Activated CD4-positive, CD25-positive, alpha-beta regulatory T cell treated with anti-CD3 and anti-CD28 coated beads, Interleukin-2, amount 50 U/mL, for 16 hours (primary cell): Measurements from ENCODE around the gene CASKIN1.
"Not testable (repeated sequence)": the region's sequence is repeated elsewhere in the genome, so short reads cannot be mapped to it uniquely, and the experiment has no call there.

ENCODE experiments used
- DNase-seq: peaks from one replicate; pipeline ENCODE4 v3.0.0-alpha.2; 2020; ENCODE audit warnings: low read depth, low spot score

CASKIN1 gene

DNA sequence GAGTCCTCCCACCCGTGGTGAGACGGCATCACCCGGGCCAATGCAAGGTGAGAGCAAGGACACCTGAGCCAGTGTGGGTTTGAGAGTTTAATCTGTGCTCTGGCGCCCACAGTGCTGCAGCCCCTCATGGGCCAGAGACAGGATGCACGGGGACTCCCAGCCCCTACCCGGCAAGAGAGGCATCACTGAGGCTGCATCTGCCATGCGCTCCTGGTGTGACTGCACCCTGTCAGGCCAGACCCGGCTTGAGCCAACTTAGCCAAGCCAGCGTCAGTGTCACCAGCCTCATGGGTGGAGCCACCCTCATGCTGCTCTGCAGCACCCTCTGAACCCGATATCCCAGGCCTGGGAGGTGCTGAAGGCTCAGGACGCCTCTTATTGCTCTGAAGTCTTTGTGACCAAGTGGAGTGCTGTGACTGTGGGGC lies 15.5 kb upstream of the CASKIN1 start:
- no peak for DNase-seq

DNA sequence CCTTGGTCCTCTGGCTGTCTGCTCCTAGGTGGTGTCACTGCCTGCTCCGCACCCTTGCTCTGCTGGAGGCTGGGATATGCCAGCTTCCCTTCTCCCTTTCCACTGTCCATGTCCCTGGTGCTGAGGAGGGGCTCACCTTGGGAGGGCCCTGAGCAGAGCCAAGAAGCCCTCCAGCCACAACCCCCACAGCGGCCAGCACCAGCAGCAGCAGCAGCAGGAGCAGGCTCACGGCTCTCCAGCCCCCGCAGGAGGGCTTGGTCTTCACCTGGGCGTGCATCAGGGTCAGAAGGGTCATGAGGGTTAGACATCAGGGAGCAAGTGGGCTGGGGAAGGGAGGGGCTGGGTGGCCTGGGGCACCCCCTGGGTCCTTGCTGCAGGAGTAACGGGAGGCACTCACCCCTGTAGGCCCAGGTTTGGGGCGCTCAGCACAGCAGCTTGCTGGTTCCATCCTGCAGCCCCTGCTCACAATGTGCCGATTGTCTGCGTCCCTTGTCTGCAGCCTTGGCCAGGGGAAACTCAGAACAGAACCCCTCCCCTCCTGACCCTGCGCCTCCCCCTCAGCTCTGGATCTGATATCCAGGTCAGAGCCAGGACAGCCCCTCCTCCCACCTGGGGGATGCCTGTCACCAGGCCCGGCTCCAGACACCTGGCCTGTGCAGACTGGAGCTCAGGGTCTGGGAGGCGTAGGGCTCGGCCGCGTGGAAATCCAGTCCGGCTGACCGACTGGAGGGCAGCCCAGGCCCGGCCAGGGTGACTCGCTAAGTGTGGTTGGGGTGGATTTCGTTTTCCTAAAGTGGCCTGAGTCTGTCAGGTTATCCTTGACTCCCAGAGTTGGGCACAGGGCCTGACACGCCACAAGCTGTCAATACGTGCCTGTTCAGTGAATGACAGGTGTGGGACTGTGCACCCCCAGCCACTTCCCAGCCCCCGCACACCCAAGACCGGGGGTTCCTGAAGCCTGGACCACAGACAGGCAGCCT lies 14.3 kb upstream of the CASKIN1 start, which contains the start of gene BRICD5:
Gene BRICD5, minus strand, starts transcription at position 478 of the 980 bp plus-strand sequence. Its CDS starts 30 bp downstream, at position 448.
- DNase-seq: no peak

DNA sequence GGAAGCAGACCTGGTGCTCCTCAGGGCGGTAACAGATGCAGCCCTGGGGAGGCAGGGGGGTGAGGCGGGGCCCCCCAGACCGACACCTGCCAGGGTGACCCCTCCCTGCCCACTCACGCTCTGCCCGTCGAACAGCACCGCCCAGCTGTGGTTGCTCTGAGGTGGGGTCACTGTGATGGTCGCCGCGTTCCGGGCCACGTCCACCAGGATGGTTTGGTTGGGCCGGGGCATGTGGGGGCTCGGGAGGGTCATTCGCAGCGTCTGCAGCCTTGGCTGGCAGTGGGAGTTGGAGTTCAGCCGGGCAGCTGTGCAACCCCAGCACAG lies 13.6 kb upstream of the CASKIN1 start:
- DNase-seq: no peak

DNA sequence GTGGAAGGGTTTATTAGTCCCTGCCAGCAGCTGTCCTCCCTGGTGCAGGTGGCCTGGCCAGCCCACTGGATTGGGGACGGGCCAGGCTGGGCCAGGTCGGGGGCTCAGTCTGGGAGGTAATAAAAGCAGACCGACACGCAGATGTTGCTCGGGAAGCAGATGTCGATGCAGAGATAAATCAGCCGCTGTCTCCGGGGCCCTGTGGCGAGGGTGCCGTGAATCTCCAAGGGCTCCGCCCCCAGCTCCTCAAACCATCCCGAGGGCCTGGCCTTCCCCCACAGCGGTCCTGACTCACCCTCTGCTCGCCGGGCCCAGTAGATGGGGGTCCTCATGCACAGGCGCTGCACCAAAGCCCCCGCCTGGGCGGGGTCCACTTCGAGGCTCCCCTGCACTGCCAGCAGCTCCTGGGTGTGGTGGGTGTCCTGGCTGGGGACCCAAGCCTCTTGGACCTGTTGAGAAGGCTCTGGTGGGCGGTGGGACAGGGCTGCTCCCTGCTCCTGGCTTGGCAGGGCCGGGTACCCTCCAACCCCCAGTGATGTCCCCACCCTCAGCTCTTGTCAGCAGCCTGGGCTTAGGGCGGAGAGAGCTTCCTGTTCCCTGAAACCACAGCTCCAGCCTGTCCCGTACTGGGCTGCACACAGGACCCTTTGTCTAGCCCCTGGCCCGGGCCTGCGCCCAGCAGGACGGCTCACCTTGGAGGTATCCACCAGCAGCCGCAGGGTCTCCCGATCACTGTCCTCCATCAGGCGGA lies 13.0 kb upstream of the CASKIN1 start:
- DNase-seq: no peak

DNA sequence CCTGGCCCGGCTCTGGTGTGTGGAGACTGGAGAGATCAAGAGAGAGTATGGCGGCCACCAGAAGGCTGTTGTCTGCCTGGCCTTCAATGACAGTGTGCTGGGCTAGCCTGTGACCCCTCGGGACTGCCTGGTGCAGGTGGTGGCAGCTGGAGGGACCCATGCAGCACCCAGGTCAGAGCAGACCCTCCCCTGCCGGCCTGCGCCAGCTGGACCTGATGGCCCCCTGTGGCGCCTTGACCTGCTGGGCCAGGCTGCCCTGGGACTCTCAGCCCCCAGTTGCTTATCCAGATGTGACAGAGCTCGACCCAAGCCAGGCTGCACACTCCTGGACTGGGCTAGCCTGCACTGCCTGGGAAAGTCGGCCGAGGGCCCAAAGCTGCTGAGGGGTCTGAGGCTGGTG lies 12.4 kb upstream of the CASKIN1 start:
- DNase-seq: no peak

DNA sequence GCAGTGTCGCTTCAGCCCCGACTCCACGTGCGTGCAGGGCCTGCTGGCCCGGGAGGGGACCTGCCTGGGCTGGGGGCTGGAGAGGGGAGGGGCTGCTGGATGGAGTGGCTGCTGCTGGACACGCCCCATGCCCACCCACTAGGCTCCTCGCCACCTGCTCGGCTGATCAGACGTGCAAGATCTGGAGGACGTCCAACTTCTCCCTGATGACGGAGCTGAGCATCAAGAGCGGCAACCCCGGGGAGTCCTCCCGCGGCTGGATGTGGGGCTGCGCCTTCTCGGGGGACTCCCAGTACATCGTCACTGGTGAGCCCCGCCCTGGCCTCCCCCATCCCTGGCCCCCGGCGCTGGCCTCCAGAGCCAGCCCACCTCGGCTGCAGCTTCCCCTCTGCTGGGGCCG lies 11.9 kb upstream of the CASKIN1 start:
- DNase-seq: no peak

DNA sequence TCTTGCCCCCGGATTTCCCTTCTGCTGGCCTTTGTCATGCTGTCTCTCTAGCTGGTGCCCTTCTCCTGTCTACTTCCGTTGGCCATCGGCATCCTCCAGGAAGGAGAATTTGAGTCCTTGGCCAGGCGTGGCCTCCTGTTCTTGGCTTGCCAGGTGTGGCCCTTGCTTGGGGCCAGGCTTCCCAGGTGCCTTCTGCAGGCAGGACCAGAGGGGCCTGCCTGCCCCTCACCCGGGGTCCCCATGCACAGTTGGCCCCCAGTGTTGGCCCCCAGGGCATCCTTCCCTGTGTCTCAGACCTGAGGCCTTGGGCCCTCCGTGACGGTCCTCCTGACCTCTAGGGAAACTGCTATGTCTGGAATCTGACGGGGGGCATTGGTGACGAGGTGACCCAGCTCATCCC lies 11.5 kb upstream of the CASKIN1 start:
- DNase-seq: no peak

DNA sequence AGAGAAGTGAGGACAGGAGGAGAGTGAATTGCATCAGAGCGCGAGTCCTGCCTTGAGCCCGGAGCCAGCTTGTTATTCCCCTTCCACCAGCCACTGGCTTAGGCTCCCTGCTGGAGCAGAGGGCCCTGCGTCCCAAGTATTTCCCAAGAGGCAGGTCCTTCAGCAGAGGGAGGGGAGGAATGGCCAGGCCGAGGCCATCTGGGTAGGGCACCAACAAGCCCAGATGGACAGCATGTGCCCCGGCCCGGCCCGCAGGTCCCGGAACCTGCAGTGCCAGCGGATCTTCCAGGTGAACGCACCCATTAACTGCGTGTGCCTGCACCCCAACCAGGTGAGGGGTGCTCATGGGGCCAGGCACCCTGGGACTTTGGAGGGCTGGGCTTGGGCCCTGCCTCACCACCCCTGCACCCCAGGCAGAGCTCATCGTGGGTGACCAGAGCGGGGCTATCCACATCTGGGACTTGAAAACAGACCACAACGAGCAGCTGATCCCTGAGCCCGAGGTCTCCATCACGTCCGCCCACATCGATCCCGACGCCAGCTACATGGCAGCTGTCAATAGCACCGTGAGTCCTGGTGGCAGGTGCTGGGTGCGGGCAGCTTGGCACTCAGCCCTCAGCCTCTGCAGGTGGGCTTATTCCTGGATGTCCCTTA lies 10.5 kb upstream of the CASKIN1 start:
- DNase-seq: no peak

DNA sequence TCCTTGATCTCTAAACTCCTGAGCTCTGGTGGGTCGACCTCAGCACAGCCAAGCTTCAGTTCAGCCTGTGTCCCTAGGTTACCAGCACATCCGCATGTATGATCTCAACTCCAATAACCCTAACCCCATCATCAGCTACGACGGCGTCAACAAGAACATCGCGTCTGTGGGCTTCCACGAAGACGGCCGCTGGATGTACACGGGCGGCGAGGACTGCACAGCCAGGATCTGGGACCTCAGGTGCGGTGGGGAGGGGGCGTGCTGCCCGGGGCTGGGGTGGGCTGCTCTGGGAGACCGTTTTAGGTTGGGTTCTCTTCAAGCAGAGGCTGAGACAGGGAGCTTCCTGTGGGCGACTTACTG lies 10.0 kb upstream of the CASKIN1 start:
- DNase-seq: no peak

DNA sequence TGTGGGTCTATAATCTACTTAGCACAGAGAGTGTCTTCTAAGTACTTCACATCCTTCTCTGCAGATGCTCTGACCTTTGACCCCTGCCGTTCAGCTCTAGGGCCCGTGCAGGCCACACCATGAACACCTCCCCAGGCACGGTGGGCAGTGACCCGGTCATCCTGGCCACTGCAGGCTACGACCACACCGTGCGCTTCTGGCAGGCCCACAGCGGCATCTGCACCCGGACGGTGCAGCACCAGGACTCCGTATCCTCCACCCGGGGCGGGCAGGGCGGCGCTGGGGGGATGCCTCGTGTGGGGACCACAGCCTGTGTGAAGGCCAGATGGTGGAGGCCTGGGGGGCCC lies 9.5 kb upstream of the CASKIN1 start:
- no peak for DNase-seq

DNA sequence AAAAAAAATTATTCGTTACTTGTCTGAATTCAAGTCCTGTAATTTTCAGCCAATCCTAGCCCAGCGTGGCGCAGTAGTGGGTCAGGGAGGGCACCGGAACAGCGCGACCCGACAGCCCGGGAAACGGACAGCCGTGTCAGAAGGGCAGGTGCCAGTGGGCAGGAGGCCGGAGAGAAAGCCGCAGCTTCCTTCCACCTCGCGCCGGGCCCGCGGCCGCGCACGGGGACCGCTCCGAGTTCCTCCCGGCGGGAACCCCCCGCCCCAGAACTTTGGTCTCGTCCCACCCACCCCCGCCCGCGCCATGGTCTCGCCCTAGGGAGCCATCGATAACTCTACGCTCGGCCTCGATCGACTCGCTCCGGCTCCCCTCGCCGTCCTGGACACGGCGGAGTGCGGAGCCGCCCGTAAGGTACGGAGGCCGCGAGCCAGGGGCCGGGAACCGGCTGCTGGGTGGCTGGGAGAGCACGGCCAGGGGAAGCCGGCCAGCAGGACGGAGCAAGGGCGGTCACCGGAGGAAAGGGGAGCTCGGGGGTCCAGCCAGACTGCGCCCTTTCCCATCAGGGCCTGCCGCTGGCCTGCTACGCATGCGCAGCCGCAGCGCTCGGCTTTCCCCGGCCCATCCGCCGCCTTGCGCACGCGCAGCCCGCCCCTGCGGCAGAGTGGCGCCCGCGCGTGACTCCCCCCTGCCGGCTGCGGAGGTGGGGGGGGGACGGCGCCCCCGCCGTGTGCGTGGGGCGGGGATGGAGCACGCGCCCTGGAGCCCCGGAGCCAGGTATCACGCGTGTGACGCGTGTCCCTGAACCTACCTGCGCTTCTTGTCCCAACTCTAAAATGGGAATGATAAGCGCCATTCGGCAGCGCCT lies 8.9 kb upstream of the CASKIN1 start, which contains the start of gene MLST8:
Gene MLST8, plus strand, starts transcription at position 351 of the 863 bp plus-strand sequence. CDS start 632 bp downstream, outside the sequence.
- peak; percentile 85 for DNase-seq

DNA sequence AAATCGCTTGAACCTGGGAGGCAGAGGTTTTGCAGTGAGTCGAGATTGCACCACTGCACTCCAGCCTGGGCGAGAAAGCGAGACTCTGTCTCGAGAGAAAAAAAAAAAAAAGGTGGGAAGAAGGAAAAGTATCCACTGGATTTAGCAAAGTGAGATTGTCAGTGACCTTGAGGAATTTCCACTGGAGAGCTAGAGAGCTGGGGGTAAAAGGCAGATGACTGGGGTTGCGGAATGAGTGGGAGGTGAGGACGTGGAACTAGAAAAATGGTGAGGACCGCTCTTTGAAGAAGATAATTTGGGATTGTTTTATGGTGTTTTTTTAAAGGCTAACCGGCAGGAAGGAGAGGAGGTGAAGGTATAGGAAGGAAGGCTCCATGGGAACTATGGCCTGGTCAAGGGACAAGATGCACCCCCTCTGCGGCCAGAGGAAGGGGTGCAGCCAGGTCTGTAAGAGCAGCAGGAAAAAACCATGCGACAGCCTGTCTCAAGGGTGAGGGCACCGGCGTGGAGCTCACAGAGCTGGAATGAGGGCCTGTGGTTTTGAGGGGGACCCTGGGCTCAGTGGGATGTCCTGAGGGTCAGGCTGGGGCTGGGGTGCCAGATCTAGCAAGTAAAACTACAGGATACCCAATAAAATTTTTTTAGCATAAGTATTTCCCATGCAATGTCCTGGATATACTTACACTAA lies 8.2 kb upstream of the CASKIN1 start:
- DNase-seq: no peak

DNA sequence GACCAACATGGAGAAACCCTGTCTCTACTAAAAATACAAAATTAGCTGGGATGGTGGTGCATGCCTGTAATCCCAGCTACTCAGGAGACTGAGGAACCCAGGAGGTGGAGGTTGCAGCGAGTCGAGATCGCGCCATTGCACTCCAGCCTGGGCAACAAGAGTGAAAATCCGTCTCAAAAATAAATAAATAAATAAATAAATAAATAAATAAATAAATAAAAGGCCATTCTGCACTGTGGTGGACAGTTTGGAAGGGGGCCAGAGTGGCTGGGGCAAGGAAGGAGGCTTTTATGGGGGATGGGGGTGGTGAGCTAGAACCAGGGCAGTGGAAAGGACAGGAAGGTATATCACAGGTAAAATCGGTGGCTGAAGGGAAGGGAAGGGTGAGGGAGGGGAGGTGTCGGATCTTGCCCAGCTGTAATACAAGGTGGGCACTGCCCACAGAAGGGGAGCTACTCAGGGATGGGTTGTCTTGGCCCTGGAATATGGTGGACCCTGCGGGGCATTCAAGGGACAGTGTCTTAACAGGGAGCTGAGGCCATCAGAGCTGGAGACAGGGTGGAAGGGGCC lies 6.8 kb upstream of the CASKIN1 start:
- not testable (repeated sequence) for DNase-seq

DNA sequence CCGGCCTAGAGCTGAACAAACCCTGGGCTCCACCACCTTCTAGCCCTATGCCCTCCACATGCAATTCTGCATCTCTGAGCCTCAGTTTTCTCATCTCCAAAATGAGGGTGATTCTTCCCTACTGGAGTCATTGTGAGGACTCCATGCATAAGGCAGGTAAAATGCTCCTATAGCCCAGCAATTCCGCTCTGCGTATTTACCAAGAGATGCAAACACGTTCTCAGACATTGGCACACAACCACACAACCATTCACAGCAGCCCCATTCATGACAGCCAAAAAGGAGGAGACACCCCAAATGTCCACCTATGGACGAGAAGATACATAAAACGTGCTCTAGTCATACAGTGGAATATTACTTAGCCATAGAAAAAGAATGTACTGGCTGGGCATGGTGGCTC lies 3.9 kb upstream of the CASKIN1 start:
- DNase-seq: no peak

DNA sequence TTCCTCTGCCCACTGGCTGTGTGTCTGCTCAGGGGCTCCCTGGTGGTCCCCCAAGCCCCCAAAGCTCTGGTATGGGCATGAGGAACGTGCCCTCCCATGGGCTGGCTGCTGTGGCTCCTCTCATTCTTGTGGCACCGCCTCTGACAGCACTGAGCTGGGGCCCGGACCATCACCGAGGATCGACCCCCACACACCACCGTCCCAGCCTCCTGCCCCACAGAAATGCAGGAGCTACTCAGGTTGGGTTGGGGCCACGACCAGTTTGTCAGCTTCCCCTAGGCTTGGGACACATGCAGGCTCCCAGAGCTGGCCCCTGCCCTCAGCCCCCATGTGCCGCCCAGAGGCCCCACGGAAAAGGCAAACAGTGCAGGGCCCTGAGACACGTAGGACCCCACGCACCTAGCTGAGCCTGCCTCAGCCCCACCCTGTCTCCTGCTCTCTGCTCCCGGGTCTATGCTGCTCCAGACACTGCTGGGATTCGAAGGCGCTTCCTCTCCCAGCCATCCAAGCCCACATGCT lies 3.3 kb upstream of the CASKIN1 start:
- DNase-seq: no peak

DNA sequence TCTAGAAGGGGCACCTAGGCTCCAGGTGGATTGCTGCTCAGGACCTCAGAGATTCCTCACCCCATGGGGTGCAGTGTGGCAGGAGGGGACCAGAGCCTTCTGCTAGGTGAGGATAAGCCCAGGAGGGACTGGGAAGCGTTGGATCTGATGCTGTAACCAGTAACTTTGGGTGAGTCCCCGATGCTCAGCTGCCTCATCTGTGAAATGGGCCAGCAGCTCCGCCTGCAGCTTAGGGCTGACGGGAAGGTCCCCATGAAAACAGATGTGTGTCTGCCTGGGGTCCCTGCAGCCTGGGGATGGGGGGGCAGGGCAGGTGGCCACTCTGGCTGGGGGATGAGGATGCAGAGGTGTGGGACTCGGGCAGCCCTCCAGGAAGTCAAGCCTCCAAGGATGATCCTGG lies 2.7 kb upstream of the CASKIN1 start:
- DNase-seq: no peak

DNA sequence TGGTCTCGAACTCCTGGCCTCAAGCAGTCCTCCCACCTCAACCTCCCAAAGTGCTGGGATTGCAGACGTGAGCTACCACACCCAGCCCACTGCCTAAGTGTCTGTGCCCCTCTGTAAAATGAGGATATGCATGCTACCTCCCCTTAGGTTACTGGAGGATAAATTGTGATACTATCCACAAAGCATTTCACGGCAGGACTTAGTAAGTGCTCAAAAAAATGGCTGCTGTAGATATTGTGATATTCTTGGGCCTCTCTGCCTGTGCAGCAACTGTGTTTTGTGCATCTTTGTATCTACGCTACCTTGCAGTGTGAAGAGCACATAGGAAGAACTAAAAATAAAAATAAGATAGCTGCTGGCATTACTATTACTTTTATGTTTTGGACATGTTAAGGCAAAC lies 1.9 kb upstream of the CASKIN1 start:
- DNase-seq: no peak

DNA sequence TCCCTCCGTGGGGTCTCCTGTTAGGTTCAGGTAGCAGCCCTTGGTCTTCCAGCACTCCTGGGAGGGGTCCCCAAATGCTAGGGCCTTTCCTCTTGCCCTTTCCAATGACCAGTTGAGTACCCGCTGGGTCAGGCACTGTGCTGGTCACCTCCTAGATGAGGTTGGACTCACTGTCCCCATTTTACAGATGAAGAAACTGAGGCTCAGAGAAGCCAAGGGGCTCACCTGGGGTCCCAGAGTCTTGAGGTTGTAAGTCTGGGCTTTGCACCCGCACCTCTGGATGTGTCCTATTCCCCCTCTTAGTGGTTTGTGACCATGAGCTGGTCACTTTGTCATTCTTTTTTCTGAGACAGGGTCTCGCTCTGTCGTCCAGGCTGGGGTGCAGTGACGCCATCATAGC lies 1.4 kb upstream of the CASKIN1 start:
- DNase-seq: no peak

DNA sequence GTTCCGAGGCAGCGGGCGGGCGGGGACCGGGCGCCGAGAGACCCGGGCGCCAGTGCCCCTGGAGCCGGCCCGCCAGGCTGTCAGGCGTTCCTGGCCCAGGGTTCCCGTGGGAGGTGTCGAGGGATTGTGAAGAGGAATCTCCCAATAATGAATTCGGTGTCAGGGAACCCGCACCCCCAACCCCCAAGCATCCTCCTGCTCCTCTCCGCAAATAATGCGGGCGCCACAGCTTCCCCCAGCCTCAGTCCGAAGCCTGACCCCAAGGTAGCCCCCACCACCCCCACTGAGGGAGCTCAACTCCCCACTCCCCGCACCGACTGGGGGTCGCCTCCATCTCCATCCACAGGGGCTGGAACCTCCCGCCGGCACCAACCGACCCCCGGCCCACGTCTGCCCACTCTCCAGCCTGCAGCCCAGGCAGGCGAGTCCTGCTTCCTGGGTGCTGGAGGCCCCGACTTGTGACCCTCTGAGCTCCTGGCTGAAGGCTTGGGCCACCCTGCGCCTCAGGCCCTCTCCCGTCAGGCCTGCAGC lies 641 bp upstream of the CASKIN1 start:
- no peak for DNase-seq
